ENCODE measurements around the gene ACMSD. TPM values are rescaled to one million over a fixed set of nuclear protein-coding genes. Genes with fewer than 3 reads are reported as not detected.
A peak's percentile ranks its signal among the peaks of the same experiment; 100 is the strongest.

The ACMSD gene
- total and polyA plus RNA-seq, 9 of the 15 experiments (the other 6 are each of a cell fraction or from before 2014, with no cell fraction given): not detected

GRCh38 chr2:134918526-134919340 is 80.3 kb downstream of the ACMSD start, which contains the start of gene CCNT2:
Gene CCNT2 (plus strand): TSS chr2:134918822. CDS start chr2:134918855, 33 bp downstream.
- Histone ChIP-seq H3K9me3 (replicated peaks; ENCODE audit: control insufficient read depth, insufficient read depth, low read depth, low read length) (no peaks in the 10 kb centered on the region), H2AFZ (ENCODE audit: low read depth, low read length) (peak within 1 kb of the TSS; percentile 94), H3K36me3 (ENCODE audit: control insufficient read depth, insufficient read depth, low read length) (peaks cover 34% of the 10 kb centered on the region; the same call in 2 of the 3 replicates), H3K4me2 (ENCODE audit: insufficient read depth, low read length) (peak within 1 kb of the TSS; percentile 90), H3K27ac (ENCODE audit: extremely low read depth, low read depth, low read length) (peak within 1 kb of the TSS; percentile 95), H3K79me2 (ENCODE audit: control insufficient read depth, insufficient read depth, low read length) (peaks cover 52% of the 10 kb centered on the region), H3K9me1 (ENCODE audit: control insufficient read depth, insufficient read depth, low read length) (no peaks in the 10 kb centered on the region), H3K4me3 (peak within 1 kb of the TSS; percentile 79), H4K20me1 (replicated peaks; ENCODE audit: control insufficient read depth, insufficient read depth, low read length) (peaks cover 2% of the 10 kb centered on the region), H3K4me1 (replicated peaks in 1 of 2; ENCODE audit: control insufficient read depth in 2 of 2, insufficient read depth in 2 of 2, low read length in 2 of 2) (peaks cover 3 to 4% of the 10 kb centered on the region in 2 experiments; a peak in 4 of 5 replicates), H3K27me3 (ENCODE audit: control insufficient read depth in 2 of 2, insufficient read depth in 2 of 2, low read length in 2 of 2) (no peaks in the 10 kb centered on the region), H3K9ac (ENCODE audit: insufficient read depth in 1 of 2, low read depth in 2 of 2, low read length in 2 of 2) (peak within 1 kb of the TSS; percentile 98 to 100)
- TSS peak; percentile 66 for BruUV-seq (replicated peaks)
- POLR2A ChIA-PET: interaction anchor here (0.9 to 2.0 kb wide), 7 partner anchors 9 to 25 kb away, joined by 3 to 6 read pairs (median 5); no protein-coding TSS in a partner anchor
- in situ Hi-C loops (cut with MboI): no loop called here
- WGBS (ENCODE audit: insufficient coverage, low coverage, missing lambda C conversion rate): 1% methylated on average over 37 of the region's 83 CpGs
- CTCF ChIA-PET (ENCODE audit: low intra/inter-chr PET ratio): interaction anchor here (0.6 kb wide), 1 partner anchor 792 kb away, joined by 3 read pairs; no protein-coding TSS in a partner anchor
- intact Hi-C loops (cut with micrococcal nuclease): loop anchor here (2.0 kb wide), 1 partner anchor 822 kb away; the partner anchor contains the start of gene UBXN4
- DNase-seq (ENCODE audit: extremely low read depth in 1 of 4, low spot score in 3 of 4): peak; percentile 97 to 99 (median 98)
- peak; percentile 81 for FAIRE-seq
- ATAC-seq: peak; percentile 89
- TF ChIP-seq ZNF23 (CRISPR knock-in tag; IDR thresholded peaks at IDR 0.05): no peak
- TF ChIP-seq, protein P1, sequence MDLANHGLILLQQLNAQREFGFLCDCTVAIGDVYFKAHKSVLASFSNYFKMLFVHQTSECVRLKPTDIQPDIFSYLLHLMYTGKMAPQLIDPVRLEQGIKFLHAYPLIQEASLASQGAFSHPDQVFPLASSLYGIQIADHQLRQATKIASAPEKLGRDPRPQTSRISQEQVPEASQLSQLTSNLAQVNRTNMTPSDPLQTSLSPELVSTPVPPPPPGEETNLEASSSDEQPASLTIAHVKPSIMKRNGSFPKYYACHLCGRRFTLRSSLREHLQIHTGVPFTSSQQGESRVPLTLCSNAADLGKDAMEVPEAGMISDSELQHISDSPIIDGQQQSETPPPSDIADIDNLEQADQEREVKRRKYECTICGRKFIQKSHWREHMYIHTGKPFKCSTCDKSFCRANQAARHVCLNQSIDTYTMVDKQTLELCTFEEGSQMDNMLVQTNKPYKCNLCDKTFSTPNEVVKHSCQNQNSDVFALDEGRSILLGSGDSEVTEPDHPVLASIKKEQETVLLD (IDR thresholded peaks at IDR 0.05): peak; percentile 99
- TF ChIP-seq, protein P2, sequence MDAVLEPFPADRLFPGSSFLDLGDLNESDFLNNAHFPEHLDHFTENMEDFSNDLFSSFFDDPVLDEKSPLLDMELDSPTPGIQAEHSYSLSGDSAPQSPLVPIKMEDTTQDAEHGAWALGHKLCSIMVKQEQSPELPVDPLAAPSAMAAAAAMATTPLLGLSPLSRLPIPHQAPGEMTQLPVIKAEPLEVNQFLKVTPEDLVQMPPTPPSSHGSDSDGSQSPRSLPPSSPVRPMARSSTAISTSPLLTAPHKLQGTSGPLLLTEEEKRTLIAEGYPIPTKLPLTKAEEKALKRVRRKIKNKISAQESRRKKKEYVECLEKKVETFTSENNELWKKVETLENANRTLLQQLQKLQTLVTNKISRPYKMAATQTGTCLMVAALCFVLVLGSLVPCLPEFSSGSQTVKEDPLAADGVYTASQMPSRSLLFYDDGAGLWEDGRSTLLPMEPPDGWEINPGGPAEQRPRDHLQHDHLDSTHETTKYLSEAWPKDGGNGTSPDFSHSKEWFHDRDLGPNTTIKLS (IDR thresholded peaks at IDR 0.05; ENCODE audit: borderline replicate concordance, low read depth): peak; percentile 32; the same call in 1 of the 2 replicates
- TF ChIP-seq MTF1 (CRISPR knock-in tag; IDR thresholded peaks at IDR 0.05; ENCODE audit: borderline replicate concordance): no peak
- no peak for TF ChIP-seq ZFP91 (CRISPR knock-in tag; IDR thresholded peaks at IDR 0.05)
- peak; percentile 98 to 99 for TF ChIP-seq MAZ (CRISPR knock-in tag; conservative IDR thresholded peaks at IDR 0.05 in 1 of 2, IDR thresholded peaks at IDR 0.05 in 1 of 2)
